Transverse colon (tissue), 4 donors: Measurements from ENCODE around the gene PRPSAP2. TPM values are rescaled to one million over a fixed set of nuclear protein-coding genes. Genes with fewer than 3 reads are reported as not detected.

Experiments used
- DNase-seq: peaks from one replicate; pipeline ENCODE4 v3.0.0-alpha.2; 2019
- H3K27ac ChIP-seq, 4 donors: fragments of 200-600 bp; sonication (generic); 2 replicates each; pipeline ENCODE4 v1.5.1; 2016 to 2018; ENCODE audit warnings: inconsistent platforms in 4 of 4
- H3K27me3 ChIP-seq: fragments of 200-600 bp; sonication (generic); 2 replicates; pipeline ENCODE4 v1.5.1; 2017; ENCODE audit warnings: inconsistent platforms
- H3K36me3 ChIP-seq, 4 donors: fragments of 200-600 bp; sonication (generic); 2 replicates each; pipeline ENCODE4 v1.5.1; 2017 to 2019; ENCODE audit warnings: inconsistent platforms in 4 of 4
- H3K4me1 ChIP-seq, 4 donors: fragments of 200-600 bp; sonication (generic); 2 replicates each; pipeline ENCODE4 v1.5.1; 2017 to 2020; ENCODE audit warnings: inconsistent platforms in 4 of 4
- H3K4me3 ChIP-seq, 4 donors: fragments of 200-600 bp; sonication (generic); 1 replicate in 1 of 4; 2 replicates in 3 of 4; pipeline versions ENCODE4 v1.5.1 to v1.6.1; 2017 to 2019; ENCODE audit warnings: inconsistent platforms in 4 of 4
- H3K9me3 ChIP-seq, 2 donors: fragments of 200-600 bp; sonication (generic); 2 replicates each; pipeline ENCODE4 v1.5.1; 2017 to 2019; ENCODE audit warnings: inconsistent platforms in 2 of 2
- EP300 ChIP-seq: sonication (generic); formaldehyde crosslinking; IDR thresholded peaks from one replicate; pipeline ENCODE4 v1.6.1; 2017; ENCODE audit warnings: antibody characterized with exemption, low read depth
- POLR2A ChIP-seq: fragments of 450-650 bp; IDR thresholded peaks from one replicate; pipeline ENCODE4 v1.6.1; 2016; ENCODE audit warnings: antibody characterized with exemption, mild to moderate bottlenecking, moderate library complexity
- POLR2AphosphoS5 ChIP-seq, 3 donors: sonication (generic); formaldehyde crosslinking; IDR thresholded peaks; one replicate each; pipeline ENCODE4 v1.6.1; 2016; ENCODE audit warnings: antibody characterized with exemption in 3 of 3
- WGBS, 2 donors: methylation state at CpG; one replicate each; pipeline ENCODE4 v1.1.5; 2018; ENCODE audit warnings: low coverage in 1 of 2; 5-methylcytosine and 5-hydroxymethylcytosine counted together
- in situ Hi-C, 4 donors: fragments of 200-750 bp; cut with MboI; loops; one replicate each; pipeline versions ENCODE4 v1.15.0 to v1.15.1; 2017; ENCODE audit warnings: low sequenced_read_pairs in 3 of 4, low pct_ligation_motif_present in 1 of 4, low pct_unique_long_range_greater_than_20kb in 1 of 4
- intact Hi-C: fragments of 100-400 bp; cut with DNase I; formaldehyde crosslinking; loops from one replicate; pipeline ENCODE4 v1.15.1; 2023; ENCODE audit warnings: low total_unique reads
- total RNA-seq, 4 donors: library from RNA; depleted of rRNA; stranded (reverse); fragments of >200 nt; gene quantifications; one replicate each; pipeline ENCODE4 v1.1.0, GENCODE V29; 2016
- TF ChIP-seq, protein P1 (sequence below), 5 experiments: fragments of 200-600 bp in 3 of 5; fragments of 450-650 bp in 2 of 5; sonication (generic) in 3 of 5; IDR thresholded peaks; 1 replicate in 2 of 5; 2 replicates in 3 of 5; pipeline ENCODE4 v1.5.1; 2016 to 2017; ENCODE audit warnings: antibody characterized with exemption in 5 of 5, inconsistent platforms in 3 of 5, mild to moderate bottlenecking in 2 of 5, moderate library complexity in 1 of 5

Gene PRPSAP2
- total RNA-seq, 4 donors from 2014 or later: 22.4 to 77.0 (median 27.2) TPM

DNA sequence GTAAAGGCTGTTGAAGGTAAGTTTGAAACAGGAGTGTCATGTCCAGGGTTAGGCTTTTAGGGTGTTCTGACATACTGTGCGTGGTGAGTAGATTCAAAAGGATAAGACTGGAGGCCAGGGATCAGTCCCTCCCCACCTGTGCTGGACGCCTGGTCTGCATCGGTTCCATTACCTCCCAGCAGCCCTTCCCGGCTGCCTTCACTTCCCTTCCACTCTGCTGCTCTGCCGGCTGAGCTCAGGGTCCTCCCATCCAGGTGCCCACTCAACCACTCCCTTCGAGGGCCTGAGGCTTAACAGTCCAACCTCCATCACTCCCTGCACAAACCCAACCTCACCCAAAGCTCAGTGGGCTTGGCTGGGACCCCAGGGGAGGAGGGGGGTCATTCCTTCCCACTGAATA, 89.9 kb downstream of the PRPSAP2 start:
- in situ Hi-C loops: no loop called here

DNA sequence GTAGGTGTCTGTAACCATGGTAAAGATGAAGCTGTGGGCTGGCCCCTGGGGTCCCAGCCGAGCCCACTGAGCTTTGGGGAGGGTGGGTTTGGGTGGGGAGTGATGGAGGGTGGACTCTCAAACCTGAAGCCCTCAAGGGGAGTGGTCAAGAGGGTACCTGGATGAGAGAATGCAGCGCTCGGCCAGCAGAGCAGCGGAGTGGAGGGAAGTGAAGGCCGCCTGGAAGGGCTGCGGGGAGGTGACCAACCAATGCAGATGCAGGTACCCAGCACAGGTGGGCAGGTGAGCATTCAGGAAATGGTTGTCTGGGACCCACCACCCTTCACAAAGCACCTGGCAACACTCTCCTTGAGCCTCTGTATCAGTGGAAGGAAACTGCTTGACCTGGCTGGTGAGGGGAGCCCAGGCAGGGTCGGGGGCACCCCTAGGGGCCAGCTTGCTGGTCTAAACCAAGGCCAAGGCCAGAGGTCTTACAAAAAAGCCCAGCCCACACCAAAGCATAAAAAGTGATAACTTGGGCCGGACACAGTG, 90.6 kb downstream of the PRPSAP2 start:
- Histone ChIP-seq H3K4me1 (no peaks in the 10 kb centered on the region), H3K27ac (no peak overlapping the region), H3K9me3 (no peaks in the 10 kb centered on the region), H3K36me3 (no peaks in the 10 kb centered on the region), H3K4me3 (no peak overlapping the region), H3K27me3 (no peaks in the 10 kb centered on the region)
- in situ Hi-C loops: no loop called here
- 85% methylated on average over 8 of the region's 8 CpGs; no CpG with 5 or more reads in 1 of the 2 donors for WGBS, 2 donors
- TF ChIP-seq POLR2A (no peak), POLR2AphosphoS5 (IDR thresholded peaks at IDR 0.05) (no peak), EP300 (no peak)
- TF ChIP-seq, protein P1, sequence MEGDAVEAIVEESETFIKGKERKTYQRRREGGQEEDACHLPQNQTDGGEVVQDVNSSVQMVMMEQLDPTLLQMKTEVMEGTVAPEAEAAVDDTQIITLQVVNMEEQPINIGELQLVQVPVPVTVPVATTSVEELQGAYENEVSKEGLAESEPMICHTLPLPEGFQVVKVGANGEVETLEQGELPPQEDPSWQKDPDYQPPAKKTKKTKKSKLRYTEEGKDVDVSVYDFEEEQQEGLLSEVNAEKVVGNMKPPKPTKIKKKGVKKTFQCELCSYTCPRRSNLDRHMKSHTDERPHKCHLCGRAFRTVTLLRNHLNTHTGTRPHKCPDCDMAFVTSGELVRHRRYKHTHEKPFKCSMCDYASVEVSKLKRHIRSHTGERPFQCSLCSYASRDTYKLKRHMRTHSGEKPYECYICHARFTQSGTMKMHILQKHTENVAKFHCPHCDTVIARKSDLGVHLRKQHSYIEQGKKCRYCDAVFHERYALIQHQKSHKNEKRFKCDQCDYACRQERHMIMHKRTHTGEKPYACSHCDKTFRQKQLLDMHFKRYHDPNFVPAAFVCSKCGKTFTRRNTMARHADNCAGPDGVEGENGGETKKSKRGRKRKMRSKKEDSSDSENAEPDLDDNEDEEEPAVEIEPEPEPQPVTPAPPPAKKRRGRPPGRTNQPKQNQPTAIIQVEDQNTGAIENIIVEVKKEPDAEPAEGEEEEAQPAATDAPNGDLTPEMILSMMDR (IDR thresholded peaks at IDR 0.05): no peak
- intact Hi-C loops: no loop called here
- no peak for DNase-seq

More for the DNA sequence above, 89.9 kb downstream of the PRPSAP2 start:
- Histone ChIP-seq H3K4me3 (no peak overlapping the region), H3K27ac (no peak overlapping the region), H3K36me3 (no peaks in the 10 kb centered on the region), H3K4me1 (no peaks in the 10 kb centered on the region), H3K9me3 (no peaks in the 10 kb centered on the region), H3K27me3 (no peaks in the 10 kb centered on the region)
- TF ChIP-seq POLR2AphosphoS5 (IDR thresholded peaks at IDR 0.05) (no peak), POLR2A (no peak), EP300 (no peak)
- TF ChIP-seq, protein P1 (IDR thresholded peaks at IDR 0.05): no peak
- intact Hi-C loops: no loop called here
- DNase-seq: no peak
- 40 to 79% methylated on average over 2 to 6 of the region's 6 CpGs for WGBS, 2 donors

DNA sequence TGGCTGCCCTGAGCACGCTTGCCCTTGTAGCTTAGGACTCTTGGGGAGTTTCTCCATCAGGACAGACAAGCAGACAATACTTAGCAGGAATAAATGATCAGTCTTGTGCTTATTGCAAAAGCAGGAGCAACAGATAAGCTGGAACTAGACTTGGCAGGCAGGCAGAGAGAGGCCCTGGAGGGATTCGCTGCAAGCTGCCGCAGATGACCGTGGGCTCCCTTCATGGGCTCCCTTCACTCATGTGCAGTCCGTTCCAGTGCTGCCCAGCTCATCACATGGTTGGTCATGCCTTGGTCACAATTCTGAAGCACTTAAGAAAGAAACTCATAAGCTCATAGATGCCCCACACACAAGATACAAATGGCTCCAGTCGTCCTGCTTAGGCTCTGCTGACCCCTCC, 91.6 kb downstream of the PRPSAP2 start:
- TF ChIP-seq POLR2A (no peak), EP300 (no peak), POLR2AphosphoS5 (IDR thresholded peaks at IDR 0.05) (no peak)
- TF ChIP-seq, protein P1 (IDR thresholded peaks at IDR 0.05): no peak
- H3K4me3 ChIP-seq: no peak overlapping the region
- H3K27me3 ChIP-seq: no peaks in the 10 kb centered on the region
- in situ Hi-C loops: no loop called here
- no peak for DNase-seq
- no peaks in the 10 kb centered on the region for H3K36me3 ChIP-seq
- H3K27ac ChIP-seq: no peak overlapping the region
- no peaks in the 10 kb centered on the region for H3K9me3 ChIP-seq
- intact Hi-C loops: no loop called here
- 78 to 92% methylated on average over 4 to 6 of the region's 6 CpGs for WGBS, 2 donors
- H3K4me1 ChIP-seq: no peaks in the 10 kb centered on the region

DNA sequence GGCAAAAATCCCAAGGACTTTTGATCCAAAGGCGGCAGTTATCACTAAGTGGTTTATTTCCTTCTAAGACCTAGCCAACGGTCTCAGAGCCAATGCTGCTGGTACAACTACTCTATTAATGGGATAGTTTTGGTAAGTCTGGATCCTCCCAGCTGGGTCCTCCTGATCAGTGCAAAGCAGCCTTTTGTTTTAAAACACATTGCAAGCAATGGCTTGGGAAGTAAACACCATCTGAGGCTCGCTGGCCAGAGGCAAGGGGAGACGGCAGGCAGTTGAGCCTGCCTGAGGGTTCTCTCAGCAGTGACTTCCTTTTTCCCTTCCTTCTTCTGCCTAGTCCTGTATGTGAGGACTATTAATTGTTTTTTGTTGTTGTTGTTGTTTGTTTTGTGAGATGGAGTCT, 92.4 kb downstream of the PRPSAP2 start:
- no peak for TF ChIP-seq POLR2A
- TF ChIP-seq EP300: no peak
- TF ChIP-seq POLR2AphosphoS5 (IDR thresholded peaks at IDR 0.05): no peak
- TF ChIP-seq, protein P1 (IDR thresholded peaks at IDR 0.05): no peak
- H3K4me1 ChIP-seq: no peaks in the 10 kb centered on the region
- 76 to 80% methylated on average over 2 to 4 of the region's 4 CpGs for WGBS, 2 donors
- H3K36me3 ChIP-seq: no peaks in the 10 kb centered on the region
- no peak overlapping the region for H3K4me3 ChIP-seq
- no peaks in the 10 kb centered on the region for H3K27me3 ChIP-seq
- intact Hi-C loops: no loop called here
- in situ Hi-C loops: no loop called here
- H3K9me3 ChIP-seq: no peaks in the 10 kb centered on the region
- no peak overlapping the region for H3K27ac ChIP-seq
- no peak for DNase-seq
